HG03342 (cell line): ENCODE data around the gene DYRK1B.

ENCODE experiments used
- ATAC-seq: cut with Tn5 transposase; IDR thresholded peaks from one replicate; pipeline ENCODE4 v1.9.1; 2021; ENCODE audit warnings: mild to moderate bottlenecking, moderate library complexity; ENCODE audit not compliant: unreplicated experiment

Gene DYRK1B

GRCh38 chr19:39864118-39864517 lies 30.2 kb upstream of the DYRK1B start:
- no peak for ATAC-seq

GRCh38 chr19:39858541-39858940 lies 24.6 kb upstream of the DYRK1B start:
- ATAC-seq = no peak

GRCh38 chr19:39852882-39853281 lies 18.9 kb upstream of the DYRK1B start:
- no peak for ATAC-seq

GRCh38 chr19:39850892-39851291 lies 16.9 kb upstream of the DYRK1B start:
- ATAC-seq = no peak

- no peak for ATAC-seq
These were observed 14.4 kb upstream of the DYRK1B start for GRCh38 chr19:39848392-39848791.

- ATAC-seq = no peak
These were observed 13.6 kb upstream of the DYRK1B start for GRCh38 chr19:39847525-39847924.

GRCh38 chr19:39846678-39847486 lies 12.9 kb upstream of the DYRK1B start:
- ATAC-seq = no peak

GRCh38 chr19:39845933-39846677 lies 12.1 kb upstream of the DYRK1B start, which contains the start of gene FBL:
Gene FBL, minus strand, starts transcription at chr19:39846379. Its CDS starts 79 bp downstream, at chr19:39846300.
- ATAC-seq = peak; percentile 74

- ATAC-seq = no peak
These were observed 11.6 kb upstream of the DYRK1B start for GRCh38 chr19:39845584-39845932.

GRCh38 chr19:39845172-39845571 lies 11.2 kb upstream of the DYRK1B start:
- ATAC-seq = no peak

GRCh38 chr19:39843919-39844793 lies 10.2 kb upstream of the DYRK1B start:
- ATAC-seq = no peak

- ATAC-seq = no peak
These were observed 8.9 kb upstream of the DYRK1B start for GRCh38 chr19:39842693-39843435.

GRCh38 chr19:39841041-39841440 lies 7.1 kb upstream of the DYRK1B start:
- ATAC-seq = no peak

GRCh38 chr19:39840492-39840891 lies 6.5 kb upstream of the DYRK1B start:
- no peak for ATAC-seq

GRCh38 chr19:39839678-39840327 lies 5.8 kb upstream of the DYRK1B start:
- ATAC-seq = no peak

GRCh38 chr19:39838569-39838968 lies 4.6 kb upstream of the DYRK1B start:
- ATAC-seq = no peak

GRCh38 chr19:39837978-39838377 lies 4.0 kb upstream of the DYRK1B start:
- ATAC-seq = no peak

- ATAC-seq = no peak
These were observed 402 bp upstream of the DYRK1B start for GRCh38 chr19:39834287-39834841.

GRCh38 chr19:39833160-39833463 lies 850 bp downstream of the DYRK1B start:
- no peak for ATAC-seq
